Measurements from ENCODE around the gene SLC30A2. TPM values are rescaled to one million over a fixed set of nuclear protein-coding genes. Genes with fewer than 3 reads are reported as not detected.
A peak's percentile ranks its signal among the peaks of the same experiment; 100 is the strongest.

Gene SLC30A2
- total and polyA plus RNA-seq, 9 of the 15 experiments (the other 6 are each of a cell fraction or from before 2014, with no cell fraction given), result 0.01 to 0.18 (median 0.06) TPM; not detected in 3

DNA sequence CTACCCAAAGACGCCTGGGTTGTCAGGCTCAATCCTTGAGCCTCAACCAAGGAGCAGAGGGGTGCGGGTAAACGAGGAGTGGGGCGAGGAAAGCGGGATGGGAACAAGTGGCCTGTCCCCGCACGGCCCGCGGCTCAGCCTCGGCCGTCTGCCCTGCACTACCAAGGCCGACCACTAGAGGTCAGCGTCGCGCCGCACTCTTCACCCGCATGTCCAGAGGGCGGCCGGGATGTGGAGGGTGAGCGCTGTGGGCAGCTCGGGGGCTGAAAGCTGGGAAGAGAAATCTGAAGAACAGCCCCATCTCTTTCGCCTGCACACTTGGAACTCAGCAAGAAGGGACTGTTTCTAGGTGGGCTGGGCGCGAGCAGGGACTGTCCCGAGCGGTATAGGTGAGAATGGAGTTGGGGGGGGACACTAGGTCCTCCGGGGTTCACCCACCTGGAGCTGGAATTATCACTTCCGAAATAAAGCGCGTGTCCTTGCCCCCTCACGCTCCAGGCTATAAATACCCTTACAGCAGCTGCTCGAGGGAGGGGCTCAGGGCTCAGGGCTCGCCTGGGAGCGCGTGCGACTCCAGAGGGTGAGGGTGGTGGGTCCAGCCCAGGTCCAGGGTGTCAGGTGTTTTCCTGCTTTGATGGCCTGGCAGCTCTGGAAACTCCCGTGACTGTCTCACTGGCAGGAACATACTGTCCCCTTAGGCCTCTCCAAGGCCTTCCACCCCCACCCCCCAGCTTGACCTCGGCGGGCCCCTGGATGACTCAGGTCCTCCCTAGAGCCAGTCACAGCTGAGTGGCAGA, 9.8 kb downstream of the SLC30A2 start (continued):
- TF ChIP-seq, protein P1, sequence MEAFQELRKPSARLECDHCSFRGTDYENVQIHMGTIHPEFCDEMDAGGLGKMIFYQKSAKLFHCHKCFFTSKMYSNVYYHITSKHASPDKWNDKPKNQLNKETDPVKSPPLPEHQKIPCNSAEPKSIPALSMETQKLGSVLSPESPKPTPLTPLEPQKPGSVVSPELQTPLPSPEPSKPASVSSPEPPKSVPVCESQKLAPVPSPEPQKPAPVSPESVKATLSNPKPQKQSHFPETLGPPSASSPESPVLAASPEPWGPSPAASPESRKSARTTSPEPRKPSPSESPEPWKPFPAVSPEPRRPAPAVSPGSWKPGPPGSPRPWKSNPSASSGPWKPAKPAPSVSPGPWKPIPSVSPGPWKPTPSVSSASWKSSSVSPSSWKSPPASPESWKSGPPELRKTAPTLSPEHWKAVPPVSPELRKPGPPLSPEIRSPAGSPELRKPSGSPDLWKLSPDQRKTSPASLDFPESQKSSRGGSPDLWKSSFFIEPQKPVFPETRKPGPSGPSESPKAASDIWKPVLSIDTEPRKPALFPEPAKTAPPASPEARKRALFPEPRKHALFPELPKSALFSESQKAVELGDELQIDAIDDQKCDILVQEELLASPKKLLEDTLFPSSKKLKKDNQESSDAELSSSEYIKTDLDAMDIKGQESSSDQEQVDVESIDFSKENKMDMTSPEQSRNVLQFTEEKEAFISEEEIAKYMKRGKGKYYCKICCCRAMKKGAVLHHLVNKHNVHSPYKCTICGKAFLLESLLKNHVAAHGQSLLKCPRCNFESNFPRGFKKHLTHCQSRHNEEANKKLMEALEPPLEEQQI (IDR thresholded peaks at IDR 0.05), result no peak
- TF ChIP-seq ZNF239 (CRISPR knock-in tag; IDR thresholded peaks at IDR 0.05) (no peak), RBFOX2 (IDR thresholded peaks at IDR 0.05; ENCODE audit: low read depth, low read length) (peak; percentile 69), KLF16 (IDR thresholded peaks at IDR 0.05) (peak; percentile 61; the same call in 1 of the 2 replicates), CHD1 (IDR thresholded peaks at IDR 0.05; ENCODE audit: low read length) (no peak), RBM22 (IDR thresholded peaks at IDR 0.05; ENCODE audit: low read depth, low read length, poor library complexity, severe bottlenecking) (no peak), RCOR1 (IDR thresholded peaks at IDR 0.05; ENCODE audit: borderline replicate concordance in 1 of 2, low read depth in 2 of 2, low read length in 2 of 2) (peak in 1 of 2 experiments; percentile 77; a peak in 2 of 4 replicates), NELFE (IDR thresholded peaks at IDR 0.05; ENCODE audit: insufficient read depth, insufficient read length) (no peak), FUS (optimal IDR thresholded peaks at IDR 0.05; ENCODE audit: low read depth, low read length) (no peak), FOS (IDR thresholded peaks at IDR 0.05; ENCODE audit: extremely low read depth, insufficient read length) (no peak), MBD2 (IDR thresholded peaks at IDR 0.05; ENCODE audit: borderline replicate concordance, low read depth) (no peak; the same call in 1 of the 2 replicates), DIDO1 (tag; IDR thresholded peaks at IDR 0.05; ENCODE audit: low read depth) (no peak), COPS2 (conservative IDR thresholded peaks at IDR 0.05) (no peak)
- TF ChIP-seq, protein P2, sequence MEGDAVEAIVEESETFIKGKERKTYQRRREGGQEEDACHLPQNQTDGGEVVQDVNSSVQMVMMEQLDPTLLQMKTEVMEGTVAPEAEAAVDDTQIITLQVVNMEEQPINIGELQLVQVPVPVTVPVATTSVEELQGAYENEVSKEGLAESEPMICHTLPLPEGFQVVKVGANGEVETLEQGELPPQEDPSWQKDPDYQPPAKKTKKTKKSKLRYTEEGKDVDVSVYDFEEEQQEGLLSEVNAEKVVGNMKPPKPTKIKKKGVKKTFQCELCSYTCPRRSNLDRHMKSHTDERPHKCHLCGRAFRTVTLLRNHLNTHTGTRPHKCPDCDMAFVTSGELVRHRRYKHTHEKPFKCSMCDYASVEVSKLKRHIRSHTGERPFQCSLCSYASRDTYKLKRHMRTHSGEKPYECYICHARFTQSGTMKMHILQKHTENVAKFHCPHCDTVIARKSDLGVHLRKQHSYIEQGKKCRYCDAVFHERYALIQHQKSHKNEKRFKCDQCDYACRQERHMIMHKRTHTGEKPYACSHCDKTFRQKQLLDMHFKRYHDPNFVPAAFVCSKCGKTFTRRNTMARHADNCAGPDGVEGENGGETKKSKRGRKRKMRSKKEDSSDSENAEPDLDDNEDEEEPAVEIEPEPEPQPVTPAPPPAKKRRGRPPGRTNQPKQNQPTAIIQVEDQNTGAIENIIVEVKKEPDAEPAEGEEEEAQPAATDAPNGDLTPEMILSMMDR (IDR thresholded peaks at IDR 0.05 in 2 of 3, conservative IDR thresholded peaks at IDR 0.05 in 1 of 3; ENCODE audit: insufficient read depth in 2 of 3, low read depth in 1 of 3, low read length in 3 of 3), result peak; percentile 97 to 99 (median 98)
- TF ChIP-seq, protein P3, sequence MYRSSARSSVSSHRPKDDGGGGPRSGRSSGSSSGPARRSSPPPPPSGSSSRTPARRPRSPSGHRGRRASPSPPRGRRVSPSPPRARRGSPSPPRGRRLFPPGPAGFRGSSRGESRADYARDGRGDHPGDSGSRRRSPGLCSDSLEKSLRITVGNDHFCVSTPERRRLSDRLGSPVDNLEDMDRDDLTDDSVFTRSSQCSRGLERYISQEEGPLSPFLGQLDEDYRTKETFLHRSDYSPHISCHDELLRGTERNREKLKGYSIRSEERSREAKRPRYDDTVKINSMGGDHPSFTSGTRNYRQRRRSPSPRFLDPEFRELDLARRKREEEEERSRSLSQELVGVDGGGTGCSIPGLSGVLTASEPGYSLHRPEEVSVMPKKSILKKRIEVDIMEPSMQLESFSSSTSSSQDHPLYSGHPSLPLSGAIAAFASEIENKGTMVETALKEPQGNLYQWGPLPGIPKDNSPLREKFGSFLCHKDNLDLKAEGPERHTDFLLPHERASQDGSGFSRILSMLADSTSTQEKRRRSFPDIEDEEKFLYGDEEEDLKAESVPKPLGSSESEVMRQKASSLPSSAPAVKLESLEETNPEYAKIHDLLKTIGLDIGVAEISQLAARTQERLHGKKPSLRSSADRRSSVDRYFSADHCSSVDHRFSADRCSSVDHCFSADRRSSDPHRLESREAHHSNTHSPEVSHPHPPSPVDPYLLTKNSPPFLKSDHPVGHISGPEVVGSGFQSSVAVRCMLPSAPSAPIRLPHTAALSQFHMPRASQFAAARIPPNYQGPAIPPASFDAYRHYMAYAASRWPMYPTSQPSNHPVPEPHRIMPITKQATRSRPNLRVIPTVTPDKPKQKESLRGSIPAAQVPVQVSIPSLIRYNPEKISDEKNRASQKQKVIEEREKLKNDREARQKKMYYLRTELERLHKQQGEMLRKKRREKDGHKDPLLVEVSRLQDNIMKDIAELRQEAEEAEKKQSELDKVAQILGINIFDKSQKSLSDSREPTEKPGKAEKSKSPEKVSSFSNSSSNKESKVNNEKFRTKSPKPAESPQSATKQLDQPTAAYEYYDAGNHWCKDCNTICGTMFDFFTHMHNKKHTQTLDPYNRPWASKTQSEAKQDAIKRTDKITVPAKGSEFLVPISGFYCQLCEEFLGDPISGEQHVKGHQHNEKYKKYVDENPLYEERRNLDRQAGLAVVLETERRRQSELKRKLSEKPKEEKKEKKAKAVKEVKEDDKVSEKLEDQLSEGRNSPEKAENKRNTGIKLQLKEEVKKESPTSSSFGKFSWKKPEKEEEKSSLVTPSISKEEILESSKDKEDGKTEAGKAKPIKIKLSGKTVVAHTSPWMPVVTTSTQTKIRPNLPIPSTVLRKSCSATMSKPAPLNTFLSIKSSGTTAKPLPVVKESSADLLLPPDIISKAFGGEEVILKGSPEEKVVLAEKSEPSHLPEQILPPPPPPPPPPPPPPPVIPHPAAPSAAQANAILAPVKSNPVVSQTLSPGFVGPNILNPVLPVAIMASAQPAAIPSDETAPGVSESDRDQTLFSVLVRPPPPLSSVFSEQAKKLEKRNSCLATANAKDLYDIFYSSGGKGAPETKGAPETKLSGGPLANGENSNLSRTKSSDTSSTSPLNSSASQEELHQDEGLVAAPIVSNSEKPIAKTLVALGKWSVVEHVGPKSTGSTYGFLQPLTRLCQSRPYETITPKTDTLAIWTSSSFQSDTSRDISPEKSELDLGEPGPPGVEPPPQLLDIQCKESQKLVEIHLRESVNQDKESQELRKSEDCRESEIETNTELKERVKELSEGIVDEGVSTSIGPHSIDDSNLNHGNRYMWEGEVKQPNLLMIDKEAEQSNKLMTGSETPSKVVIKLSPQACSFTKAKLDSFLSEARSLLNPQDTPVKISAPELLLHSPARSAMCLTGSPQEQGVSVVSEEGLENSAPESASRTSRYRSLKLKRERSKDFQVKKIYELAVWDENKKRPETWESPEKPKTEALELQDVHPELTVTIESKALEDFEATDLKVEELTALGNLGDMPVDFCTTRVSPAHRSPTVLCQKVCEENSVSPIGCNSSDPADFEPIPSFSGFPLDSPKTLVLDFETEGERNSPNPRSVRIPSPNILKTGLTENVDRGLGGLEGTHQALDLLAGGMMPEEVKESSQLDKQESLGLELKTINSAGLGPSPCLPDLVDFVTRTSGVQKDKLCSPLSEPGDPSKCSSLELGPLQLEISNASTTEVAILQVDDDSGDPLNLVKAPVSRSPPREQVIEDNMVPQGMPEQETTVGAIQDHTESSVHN (IDR thresholded peaks at IDR 0.05; ENCODE audit: borderline replicate concordance in 1 of 2, low read depth in 1 of 2), result no peak
